IPS-11a (cell line): ENCODE data around the gene AZGP1.
"Not testable (repeated sequence)": the region's sequence is repeated elsewhere in the genome, so short reads cannot be mapped to it uniquely, and the experiment has no call there.

Experiments
- H3K4me3 ChIP-seq: one replicate; pipeline ENCODE4 v1.5.1; 2013; ENCODE audit warnings: low read depth, low read length, control low read depth

Gene AZGP1

DNA sequence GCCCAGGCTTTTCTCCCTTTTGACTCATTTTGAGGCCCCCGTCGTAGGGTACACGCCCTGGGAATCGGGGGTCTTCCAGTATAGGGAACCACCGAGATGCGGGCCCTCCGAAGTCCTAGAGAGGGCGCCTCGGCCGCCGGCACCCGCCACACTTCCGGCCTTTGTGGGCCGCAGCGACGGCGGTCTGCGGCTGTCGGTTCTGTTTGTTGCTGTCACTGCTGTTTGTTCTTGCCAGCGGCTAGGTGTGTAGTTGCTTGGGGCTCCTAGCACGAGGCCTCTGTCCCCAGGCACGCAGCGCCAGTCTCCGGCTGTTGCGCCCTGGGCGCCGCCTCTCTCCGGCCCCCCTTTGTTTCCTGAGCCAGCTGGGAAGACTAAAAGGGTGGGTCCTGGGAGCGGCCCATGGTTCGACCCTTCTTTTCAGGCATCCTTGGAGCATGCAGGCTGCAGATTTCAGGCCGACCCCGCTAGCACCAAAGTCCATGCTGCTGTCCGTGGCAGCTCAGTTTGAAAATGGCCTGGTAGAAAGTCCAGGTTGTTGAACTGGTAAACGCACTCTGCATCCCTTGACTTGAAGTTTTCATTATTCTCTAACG is 21.8 kb upstream of the AZGP1 start:
- H3K4me3 ChIP-seq: peak overlapping the region; percentile 24

DNA sequence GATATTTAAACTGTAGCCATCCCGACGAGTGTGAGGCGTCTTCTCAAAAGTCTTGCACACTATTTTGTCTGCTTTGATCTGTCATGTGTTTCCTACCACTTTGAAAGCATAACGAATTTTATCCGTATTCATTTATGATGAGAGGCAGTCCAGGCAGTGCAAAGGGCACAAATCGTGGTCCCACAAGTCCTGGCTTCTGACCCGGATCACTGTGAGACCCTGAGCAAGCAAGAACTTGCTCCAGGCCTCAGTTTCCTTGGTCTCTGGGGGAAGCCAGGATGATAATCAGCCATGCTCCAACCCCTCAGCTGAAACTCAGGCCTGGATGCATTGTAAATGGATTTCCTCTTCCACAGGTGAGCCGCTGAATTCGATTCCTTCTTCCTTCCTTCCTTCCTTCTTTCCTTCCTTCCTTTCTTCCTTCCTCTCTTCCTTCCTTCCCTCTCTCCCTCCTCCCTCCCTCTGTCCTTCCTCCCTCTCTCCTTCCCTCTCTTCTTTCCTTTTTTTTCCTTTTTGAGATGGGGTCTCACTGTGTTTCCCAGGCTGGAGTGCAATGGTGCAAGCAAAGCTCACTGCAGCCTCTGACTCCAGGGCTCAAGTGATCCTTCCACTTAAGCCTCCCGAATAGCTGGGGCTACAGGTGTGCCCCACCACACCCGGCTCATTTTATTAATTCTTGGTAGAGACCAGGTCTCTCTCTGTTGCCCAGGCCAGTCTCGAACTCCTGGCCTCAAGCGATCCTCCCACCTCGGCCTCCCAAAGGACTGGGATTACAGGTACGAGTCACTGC is 21.1 kb upstream of the AZGP1 start:
- no peak overlapping the region for H3K4me3 ChIP-seq

DNA sequence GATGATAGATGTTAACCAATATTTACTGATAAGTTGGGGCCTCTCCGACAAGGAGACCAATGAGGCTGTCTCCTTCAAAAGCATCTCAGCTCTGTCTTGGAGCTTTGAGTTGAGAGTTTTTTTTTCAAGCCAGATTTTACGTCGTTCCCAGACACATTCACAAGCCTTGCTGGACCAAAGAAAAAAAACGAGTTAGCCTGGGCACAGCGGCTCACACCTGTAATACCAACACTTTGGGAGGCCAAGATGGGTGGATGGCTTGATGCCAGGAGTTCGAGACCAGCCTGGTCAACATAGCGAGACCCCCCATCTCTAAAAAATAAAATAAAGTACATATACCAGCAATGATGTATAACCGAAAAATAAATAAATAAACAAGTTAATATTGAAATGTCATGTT is 19.0 kb upstream of the AZGP1 start:
- H3K4me3 ChIP-seq: no peak overlapping the region

DNA sequence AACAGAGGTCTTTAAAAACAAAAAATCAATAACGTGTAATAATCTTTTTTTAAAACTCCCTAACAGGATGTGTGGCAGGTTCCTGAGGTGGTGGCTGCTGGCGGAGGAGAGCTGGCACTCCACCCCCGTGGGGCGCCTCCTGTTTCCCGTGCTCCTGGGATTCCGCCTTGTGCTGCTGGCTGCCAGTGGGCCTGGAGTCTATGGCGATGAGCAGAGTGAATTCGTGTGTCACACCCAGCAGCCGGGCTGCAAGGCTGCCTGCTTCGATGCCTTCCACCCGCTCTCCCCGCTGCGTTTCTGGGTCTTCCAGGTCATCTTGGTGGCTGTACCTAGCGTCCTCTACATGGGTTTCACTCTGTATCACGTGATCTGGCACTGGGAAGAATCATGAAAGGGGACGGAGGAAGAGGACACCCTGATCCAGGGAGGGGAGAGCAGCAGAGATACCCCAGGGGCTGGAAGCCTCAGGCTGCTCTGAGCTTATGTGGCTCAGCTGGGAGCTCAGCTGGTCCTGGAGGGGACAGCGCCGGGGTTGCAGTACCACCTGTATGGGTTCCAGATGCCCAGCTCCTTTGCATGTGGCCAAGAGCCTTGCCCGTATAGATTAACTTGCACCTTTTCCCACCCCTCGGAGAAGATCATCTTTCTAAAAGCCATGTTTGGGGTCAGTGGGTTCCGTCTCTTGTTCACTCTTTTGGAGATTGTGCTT is 16.7 kb upstream of the AZGP1 start:
- no peak overlapping the region for H3K4me3 ChIP-seq

DNA sequence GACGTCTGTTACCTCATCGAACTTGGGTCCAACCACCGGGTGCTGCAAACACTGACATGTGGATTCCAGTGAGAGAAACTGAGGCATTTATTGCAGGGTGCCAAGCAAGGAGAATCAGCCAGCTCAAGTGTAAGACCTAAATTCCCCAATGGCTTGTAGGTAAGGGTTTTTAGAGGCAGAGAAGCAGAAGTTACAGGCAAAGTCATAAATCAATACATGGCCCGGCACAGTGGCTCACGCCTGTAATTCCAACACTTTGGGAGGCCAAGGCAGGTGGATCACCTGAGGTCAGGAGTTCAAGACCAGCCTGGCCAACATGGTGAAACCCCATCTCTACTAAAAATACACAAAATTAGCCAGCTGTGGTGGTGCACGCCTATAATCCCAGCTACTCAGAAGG is 15.7 kb upstream of the AZGP1 start:
- H3K4me3 ChIP-seq: not testable (repeated sequence)

DNA sequence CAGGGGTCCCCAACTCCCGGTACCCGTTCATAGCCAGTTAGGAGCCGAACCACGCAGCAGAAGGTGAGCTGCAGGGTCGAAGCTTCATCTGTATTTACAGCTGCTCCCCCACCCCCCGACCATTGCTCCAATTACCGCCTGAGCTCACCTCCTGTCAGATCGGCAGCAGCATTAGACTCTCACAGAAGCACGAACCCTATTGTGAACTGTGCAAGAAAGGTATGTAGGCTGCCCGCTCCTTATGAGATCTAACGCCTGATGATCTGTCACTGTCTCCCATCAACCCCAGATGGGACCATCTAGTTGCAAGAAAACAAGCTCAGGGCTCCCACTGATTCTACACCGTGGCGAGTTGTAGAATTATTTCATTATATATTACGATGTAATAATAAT is 14.6 kb upstream of the AZGP1 start:
- H3K4me3 ChIP-seq: no peak overlapping the region

DNA sequence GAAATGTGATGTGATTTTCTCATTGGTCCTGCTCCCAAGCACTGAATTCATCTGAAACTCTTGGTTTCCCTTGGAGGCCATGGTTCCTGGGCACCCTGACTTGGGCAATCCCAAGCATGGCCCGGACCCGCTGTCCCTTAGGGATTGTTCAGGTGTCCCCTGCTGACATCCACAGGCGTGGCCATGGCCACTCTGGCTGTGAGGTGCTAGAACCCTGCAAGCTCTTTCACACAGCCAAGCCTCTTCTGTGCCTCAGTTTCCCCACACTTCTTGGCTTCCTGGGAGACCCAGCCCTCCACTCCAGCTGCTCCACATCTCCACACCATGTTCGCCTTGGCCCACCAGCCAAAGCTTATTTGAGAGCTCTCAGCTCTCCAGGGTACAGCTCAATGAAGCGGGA is 12.0 kb upstream of the AZGP1 start:
- no peak overlapping the region for H3K4me3 ChIP-seq

DNA sequence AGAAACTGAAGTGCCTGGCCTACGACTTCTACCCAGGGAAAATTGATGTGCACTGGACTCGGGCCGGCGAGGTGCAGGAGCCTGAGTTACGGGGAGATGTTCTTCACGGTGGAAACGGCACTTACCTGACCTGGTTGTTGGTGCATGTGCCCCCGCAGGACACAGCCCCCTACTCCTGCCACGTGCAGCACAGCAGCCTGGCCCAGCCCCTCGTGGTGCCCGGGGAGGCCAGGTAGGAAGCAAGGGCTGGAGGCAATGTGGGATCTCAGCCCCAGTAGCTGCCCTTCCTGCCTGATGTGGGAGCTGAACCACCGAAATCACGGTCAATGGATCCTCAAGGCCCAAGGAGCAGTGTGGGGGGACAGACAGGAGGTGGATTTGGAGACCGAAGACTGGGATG is 11.5 kb upstream of the AZGP1 start:
- H3K4me3 ChIP-seq: not testable (repeated sequence)

DNA sequence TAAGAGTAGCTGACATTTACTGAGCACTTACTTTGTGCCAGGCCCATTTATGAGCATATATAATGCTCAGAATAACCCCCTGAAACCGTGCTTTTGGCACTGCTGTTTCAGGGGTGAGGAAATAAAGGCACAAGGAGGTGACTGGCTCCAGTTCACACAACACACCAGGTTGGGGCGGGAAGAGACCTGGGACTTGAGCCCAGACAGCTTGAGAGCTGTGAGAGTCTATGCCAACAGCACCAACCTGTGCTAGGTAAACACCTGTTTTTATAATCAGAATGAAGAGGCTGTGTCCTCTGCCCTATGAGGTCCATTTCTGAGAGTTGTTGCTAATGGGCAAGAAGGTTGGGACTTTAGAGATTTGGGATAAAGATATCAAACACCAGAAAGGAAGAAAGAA is 8.8 kb upstream of the AZGP1 start:
- no peak overlapping the region for H3K4me3 ChIP-seq

DNA sequence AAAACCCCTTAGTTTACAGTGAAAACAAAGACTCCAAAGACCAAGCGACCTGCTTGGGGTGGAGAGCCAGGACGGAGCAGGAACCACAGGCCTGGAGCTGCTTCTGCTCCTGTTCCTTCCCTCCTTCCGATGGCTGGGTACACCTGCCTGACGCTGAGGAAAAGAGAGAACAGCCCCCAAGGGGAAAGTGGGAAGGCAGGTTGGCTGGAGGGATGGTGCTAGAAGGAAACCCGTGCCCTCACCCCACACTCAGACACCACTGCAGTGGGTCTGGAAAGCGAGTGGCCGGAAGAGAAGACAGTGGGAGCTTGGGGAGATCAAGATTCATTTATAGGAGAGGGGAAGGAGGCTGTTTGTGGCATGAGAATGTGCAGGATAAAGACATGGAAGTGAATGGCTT is 5.2 kb upstream of the AZGP1 start:
- H3K4me3 ChIP-seq: not testable (repeated sequence)

DNA sequence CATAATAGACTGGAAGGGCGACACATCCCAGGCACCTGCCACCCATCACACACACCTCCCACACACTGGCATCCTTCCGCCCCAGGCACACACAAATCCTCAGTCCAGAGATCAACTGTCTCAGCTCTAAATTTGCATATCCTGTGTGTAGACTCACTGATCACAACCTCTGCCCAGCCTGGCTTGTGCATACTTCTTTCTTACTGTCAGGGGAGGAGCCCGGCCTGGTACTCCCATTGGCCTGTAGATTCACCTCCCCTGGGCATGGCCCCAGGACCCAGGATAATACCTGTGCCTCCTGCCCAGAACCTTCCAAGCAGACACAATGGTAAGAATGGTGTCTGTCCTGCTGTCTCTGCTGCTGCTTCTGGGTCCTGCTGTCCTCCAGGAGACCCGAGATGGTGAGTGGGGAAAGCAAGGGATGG is 4.6 kb upstream of the AZGP1 start:
- not testable (repeated sequence) for H3K4me3 ChIP-seq

DNA sequence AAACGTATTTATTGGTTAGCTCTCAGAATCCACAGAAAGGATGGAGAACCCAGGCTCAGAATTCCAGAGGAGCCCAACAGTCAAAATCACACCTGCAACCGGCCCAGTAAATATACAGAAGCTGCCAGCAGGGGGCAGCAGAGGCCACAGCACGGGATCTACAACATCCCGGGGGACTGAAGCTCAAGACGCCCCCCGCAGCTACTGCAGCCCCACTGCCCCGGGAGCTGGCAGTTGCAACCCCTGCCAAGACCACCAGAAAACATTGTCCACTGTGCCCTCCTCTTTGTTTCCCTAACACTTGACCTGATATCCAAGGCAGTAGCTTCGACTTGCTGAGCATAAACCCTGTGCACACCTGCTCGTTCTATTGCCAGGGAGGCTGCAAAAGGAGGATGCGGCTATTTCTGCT is 4.0 kb upstream of the AZGP1 start:
- H3K4me3 ChIP-seq: not testable (repeated sequence)

DNA sequence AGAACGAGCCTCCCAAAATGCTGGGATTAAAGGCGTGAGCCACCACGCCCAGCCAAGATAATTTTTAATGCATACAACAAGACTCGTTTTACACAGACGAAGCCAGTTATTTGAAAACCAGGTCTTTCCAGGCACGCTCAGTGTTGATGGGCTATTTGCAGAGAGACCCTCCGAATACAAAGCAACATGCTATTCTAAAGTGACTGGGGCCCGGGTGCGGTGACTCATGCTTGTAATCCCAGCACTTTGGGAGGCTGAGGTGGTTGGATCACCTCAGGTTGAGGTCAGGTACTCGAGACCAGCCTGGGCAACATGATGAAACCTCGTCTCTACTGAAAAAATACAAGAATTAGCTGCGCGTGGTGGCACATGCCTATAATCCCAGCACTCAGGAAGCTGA is 795 bp upstream of the AZGP1 start:
- H3K4me3 ChIP-seq: no peak overlapping the region

DNA sequence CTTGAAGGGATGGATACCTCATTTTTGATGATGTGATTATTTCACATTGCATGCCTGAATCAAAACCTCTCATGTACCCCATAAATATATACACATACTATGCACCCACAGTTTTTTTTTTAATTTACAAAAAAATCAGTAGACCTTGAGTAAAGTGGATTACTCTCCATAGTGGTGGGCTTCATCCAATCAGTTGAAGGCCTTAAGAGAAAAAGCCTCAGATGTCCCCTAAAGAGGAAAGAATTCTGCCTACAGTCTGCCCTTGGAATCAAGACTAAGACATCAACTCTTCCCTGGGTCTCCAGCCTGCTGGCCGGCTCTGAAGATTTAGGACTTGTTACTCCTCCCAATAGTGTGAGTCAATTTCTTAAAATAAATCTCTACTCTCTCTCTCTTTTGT is 1.1 kb downstream of the AZGP1 start:
- no peak overlapping the region for H3K4me3 ChIP-seq

DNA sequence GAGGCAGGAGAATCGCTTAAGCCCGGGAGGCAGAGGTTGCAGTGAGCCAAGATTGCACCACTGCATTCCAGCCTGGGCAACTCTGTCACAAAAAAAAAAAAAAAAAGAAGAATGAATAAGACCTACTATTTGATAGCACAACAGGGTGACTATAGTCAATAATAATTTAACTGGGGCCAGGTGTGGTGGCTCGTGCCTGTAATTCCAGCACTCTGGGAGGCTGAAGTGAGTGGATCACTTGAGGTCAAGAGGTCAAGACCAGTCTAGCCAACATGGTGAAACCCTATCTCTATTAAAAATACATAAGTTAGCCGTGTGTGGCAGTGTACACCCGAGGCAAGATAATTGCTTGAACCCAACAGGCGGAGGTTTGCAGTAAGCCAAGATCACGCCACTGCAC is 2.0 kb downstream of the AZGP1 start:
- H3K4me3 ChIP-seq: not testable (repeated sequence)

DNA sequence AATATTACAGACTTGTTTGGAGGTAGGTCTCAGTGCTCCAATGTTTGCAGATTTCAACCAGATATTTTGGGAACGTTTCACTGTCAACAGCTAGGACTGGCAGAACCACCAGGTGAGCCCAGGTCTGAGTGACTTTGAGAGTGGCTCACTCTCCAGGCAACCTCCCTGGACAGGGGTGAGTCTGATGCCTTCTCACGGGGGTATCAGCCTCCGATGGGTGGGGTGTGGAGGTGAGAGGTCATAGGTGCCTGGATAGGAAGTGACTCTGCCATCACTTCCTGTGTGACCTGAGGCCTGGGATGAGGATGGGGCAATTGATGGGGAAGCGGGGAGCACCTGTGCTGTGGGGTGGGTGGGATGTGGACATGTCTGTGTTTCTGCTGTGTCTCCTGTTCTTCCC is 4.6 kb downstream of the AZGP1 start:
- no peak overlapping the region for H3K4me3 ChIP-seq

DNA sequence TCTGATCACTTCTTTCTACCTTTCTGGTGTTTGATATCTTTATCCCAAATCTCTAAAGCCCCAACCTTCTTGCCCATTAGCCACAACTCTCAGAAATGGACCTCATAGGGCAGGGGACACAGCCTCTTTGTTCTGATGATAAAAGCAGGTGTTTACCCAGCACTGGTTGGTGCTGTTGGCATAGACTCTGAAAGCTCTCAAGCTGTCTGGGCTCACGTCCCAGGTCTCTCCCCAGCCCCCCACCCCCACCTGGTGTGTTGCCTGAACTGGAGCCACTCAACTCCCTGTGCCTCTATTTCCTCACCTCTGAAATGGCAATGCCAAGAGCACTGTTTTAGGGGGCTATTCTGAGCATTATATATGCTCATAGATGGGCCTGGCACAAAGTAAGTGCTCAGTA is 6.0 kb downstream of the AZGP1 start:
- H3K4me3 ChIP-seq: not testable (repeated sequence)

DNA sequence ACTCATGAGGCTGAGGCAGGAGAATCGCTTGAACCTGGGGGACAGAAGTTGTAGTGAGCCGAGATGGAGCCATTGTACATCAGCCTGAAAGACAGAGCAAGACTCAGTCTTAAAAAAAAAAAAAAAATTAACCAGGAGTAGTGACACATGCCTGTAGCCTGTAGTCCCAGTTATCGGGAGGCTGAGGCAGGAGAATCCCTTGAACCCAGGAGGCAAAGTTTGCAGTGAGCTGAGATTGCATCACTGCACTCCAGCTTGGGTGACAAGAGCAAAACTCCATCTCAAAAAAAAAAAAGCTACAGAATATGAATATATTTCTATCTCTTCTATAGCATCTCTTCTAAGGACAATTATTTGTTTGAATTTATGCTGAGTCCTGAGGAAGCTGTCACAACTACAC is 6.5 kb downstream of the AZGP1 start:
- H3K4me3 ChIP-seq: no peak overlapping the region

DNA sequence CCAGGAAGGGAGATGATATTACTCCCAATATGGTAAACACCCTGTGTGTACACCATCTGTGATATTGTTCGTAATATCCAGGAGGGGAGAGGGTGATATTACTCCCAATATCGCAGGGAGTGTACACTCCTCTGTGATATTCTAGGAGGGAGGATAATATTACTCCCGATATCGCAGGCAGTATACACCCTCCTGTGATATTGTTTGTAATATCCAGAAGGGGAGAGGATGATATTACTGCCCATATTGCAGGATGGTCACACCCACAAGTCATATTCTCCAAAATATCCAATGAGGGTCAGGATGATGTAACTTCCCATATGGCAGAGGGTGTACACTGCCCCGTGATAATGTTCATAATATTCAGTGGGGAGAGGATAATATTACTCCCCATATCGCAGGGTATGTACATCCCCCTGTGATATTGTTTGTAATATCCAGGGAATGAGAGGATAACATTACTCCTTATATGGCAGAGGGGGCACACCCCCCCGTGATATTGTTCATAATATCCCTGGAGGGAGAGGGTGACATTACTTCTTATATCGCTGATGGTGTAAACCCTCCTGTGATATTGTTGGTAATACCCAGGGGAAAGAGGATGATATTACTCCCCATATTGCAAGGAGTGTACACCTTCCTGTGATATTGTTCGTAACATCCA is 17.1 kb downstream of the AZGP1 start:
- no peak overlapping the region for H3K4me3 ChIP-seq

DNA sequence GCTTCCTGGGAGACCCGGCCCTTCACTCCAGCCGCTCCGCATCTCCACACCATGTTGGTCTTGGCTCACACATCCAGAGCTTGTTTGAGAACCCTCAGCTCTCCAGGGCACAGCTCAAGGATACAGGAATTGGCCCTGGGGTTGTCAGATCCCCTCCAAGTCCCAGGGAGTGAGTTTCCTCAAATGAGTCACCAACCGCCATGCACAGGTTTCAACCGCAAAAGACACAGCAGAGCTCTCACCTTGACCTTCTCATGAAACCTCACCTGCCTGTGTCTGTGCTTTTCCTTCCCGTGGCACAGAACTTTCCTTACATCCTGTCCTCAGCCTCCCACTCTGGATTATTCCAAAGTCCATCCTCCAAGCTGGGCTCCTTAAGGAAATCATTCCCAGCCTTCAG is 20.6 kb downstream of the AZGP1 start:
- H3K4me3 ChIP-seq: no peak overlapping the region

DNA sequence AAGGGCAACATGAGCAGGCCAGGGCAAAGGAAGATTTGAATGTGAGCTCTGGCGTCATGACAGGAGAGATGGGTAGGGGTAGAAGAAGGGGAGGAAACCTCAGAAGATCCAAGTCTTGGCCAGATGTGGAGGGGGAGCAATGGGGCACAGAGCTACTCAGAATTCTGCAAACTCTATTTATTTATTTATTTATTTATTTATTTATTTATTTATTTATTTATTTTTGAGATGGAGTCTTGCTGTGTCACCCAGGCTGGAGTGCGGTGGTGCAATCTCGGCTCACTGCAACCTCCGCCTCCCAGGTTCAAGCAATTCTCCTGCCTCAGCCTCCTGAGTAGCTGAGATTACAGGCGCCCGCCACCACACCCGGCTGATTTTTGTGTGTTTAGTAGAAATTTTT is 21.2 kb downstream of the AZGP1 start:
- not testable (repeated sequence) for H3K4me3 ChIP-seq

DNA sequence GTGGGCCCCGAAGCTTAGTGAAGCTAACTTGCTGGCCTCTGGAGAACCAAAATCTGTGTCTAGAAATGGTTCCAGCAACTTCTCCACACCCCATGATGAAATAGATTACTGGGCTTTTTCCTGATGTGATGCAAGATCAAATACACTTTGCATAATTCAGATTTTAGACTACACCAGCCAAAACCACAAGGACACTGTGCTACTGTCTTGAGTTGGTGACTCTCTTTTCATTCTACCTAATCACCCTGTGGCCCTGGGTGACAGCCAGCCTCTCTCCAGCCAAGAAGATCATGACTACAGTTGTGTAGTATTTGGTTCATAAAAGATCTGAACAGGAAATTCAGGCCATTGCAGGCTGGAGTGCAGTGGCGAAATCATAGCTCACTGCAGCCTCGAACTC is 22.2 kb downstream of the AZGP1 start:
- H3K4me3 ChIP-seq: no peak overlapping the region
